GM20431 (cell line): ENCODE results near the gene SLC6A18.

ENCODE experiments used
- in situ Hi-C: fragments of 300-500 bp; cut with MseI, MboI; formaldehyde crosslinking; loops from one replicate; pipeline ENCODE4 v1.15.0; 2020; ENCODE audit warnings: low sequenced_read_pairs; ENCODE audit not compliant: unreplicated experiment

SLC6A18 gene

GRCh38 chr5:1212881-1213280, 12.3 kb upstream of the SLC6A18 start:
- in situ Hi-C loops: no loop called here

- in situ Hi-C loops: no loop called here
These were observed 11.5 kb upstream of the SLC6A18 start for GRCh38 chr5:1213508-1214162.

GRCh38 chr5:1214163-1214935, 10.8 kb upstream of the SLC6A18 start:
- in situ Hi-C loops: no loop called here

GRCh38 chr5:1214936-1215220, 10.3 kb upstream of the SLC6A18 start:
- in situ Hi-C loops: no loop called here

GRCh38 chr5:1215320-1216096, 9.7 kb upstream of the SLC6A18 start:
- in situ Hi-C loops: no loop called here

GRCh38 chr5:1216211-1216917, 8.8 kb upstream of the SLC6A18 start:
- in situ Hi-C loops: no loop called here

GRCh38 chr5:1216918-1217295, 8.3 kb upstream of the SLC6A18 start:
- in situ Hi-C loops: no loop called here

- in situ Hi-C loops: no loop called here
These were observed 7.5 kb upstream of the SLC6A18 start for GRCh38 chr5:1217596-1218206.

- in situ Hi-C loops: no loop called here
These were observed 6.7 kb upstream of the SLC6A18 start for GRCh38 chr5:1218351-1219080.

- in situ Hi-C loops: no loop called here
These were observed 5.9 kb upstream of the SLC6A18 start for GRCh38 chr5:1219098-1219767.

- in situ Hi-C loops: no loop called here
These were observed 5.4 kb upstream of the SLC6A18 start for GRCh38 chr5:1219768-1220100.

GRCh38 chr5:1220351-1220750, 4.8 kb upstream of the SLC6A18 start:
- in situ Hi-C loops: no loop called here

- in situ Hi-C loops: no loop called here
These were observed 4.3 kb upstream of the SLC6A18 start for GRCh38 chr5:1220831-1221230.

- in situ Hi-C loops: no loop called here
These were observed 3.5 kb upstream of the SLC6A18 start for GRCh38 chr5:1221721-1222120.

GRCh38 chr5:1222147-1222546, 3.0 kb upstream of the SLC6A18 start:
- in situ Hi-C loops: no loop called here

GRCh38 chr5:1222621-1223277, 2.4 kb upstream of the SLC6A18 start:
- in situ Hi-C loops: no loop called here

GRCh38 chr5:1223278-1223670, 1.9 kb upstream of the SLC6A18 start:
- in situ Hi-C loops: no loop called here

GRCh38 chr5:1224631-1225030, 550 bp upstream of the SLC6A18 start:
- in situ Hi-C loops: no loop called here

- in situ Hi-C loops: no loop called here
These were observed 1.1 kb downstream of the SLC6A18 start for GRCh38 chr5:1226231-1226630.
